Measurements from ENCODE around the gene COL15A1.

COL15A1 gene

DNA sequence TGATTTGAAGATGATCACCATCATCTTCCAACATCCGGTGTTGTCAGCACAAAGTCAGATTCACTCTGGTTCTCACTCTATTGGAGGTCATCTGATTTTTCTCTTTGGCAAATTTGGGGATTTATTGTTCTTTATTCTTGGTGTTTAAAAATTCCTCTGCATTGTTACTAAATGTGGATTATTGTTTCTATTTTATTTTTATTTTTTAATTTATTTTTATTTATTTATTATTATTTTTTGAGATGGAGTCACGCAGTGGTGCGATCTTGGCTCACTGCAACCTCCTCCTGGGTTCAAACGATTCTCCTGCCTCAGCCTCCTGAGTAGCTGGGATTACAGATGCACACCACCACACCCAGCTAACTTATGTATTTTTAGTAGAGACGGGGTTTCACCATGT lies 88.3 kb downstream of the COL15A1 start:
- DNase-seq (ENCODE audit: low read depth) = no peak
- in situ Hi-C loops (cut with HindIII; ENCODE audit: low sequenced_read_pairs) = no loop called here
- H3K4me3 ChIP-seq (ENCODE audit: low read depth, low read length) = no peak overlapping the region
- TF ChIP-seq, protein P1, sequence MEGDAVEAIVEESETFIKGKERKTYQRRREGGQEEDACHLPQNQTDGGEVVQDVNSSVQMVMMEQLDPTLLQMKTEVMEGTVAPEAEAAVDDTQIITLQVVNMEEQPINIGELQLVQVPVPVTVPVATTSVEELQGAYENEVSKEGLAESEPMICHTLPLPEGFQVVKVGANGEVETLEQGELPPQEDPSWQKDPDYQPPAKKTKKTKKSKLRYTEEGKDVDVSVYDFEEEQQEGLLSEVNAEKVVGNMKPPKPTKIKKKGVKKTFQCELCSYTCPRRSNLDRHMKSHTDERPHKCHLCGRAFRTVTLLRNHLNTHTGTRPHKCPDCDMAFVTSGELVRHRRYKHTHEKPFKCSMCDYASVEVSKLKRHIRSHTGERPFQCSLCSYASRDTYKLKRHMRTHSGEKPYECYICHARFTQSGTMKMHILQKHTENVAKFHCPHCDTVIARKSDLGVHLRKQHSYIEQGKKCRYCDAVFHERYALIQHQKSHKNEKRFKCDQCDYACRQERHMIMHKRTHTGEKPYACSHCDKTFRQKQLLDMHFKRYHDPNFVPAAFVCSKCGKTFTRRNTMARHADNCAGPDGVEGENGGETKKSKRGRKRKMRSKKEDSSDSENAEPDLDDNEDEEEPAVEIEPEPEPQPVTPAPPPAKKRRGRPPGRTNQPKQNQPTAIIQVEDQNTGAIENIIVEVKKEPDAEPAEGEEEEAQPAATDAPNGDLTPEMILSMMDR (IDR thresholded peaks at IDR 0.05; ENCODE audit: low read depth, low read length, missing control alignments) = no peak

DNA sequence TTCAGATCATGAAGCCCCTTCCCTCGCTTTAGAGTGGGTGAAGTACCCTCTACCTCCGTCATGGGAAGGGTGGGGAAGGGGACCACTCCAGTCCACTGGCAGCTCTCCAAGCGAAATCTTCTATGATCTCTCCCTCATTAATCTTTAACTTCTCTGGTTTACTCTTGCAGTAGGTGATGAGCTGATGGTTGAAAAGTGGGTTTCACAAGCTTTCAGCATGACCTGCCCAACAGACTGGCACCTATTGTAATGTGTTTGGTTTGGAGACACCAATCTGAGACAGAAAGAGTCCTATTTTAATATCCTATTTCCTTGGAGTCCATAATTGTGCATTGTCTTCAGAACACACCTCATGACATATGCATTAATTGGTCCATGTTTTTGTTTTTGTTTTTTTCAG lies 90.4 kb downstream of the COL15A1 start:
- H3K4me3 ChIP-seq (ENCODE audit: low read depth, low read length) = no peak overlapping the region
- TF ChIP-seq, protein P1 (IDR thresholded peaks at IDR 0.05; ENCODE audit: low read depth, low read length, missing control alignments) = no peak
- DNase-seq (ENCODE audit: low read depth) = no peak
- in situ Hi-C loops (cut with HindIII; ENCODE audit: low sequenced_read_pairs) = no loop called here

DNA sequence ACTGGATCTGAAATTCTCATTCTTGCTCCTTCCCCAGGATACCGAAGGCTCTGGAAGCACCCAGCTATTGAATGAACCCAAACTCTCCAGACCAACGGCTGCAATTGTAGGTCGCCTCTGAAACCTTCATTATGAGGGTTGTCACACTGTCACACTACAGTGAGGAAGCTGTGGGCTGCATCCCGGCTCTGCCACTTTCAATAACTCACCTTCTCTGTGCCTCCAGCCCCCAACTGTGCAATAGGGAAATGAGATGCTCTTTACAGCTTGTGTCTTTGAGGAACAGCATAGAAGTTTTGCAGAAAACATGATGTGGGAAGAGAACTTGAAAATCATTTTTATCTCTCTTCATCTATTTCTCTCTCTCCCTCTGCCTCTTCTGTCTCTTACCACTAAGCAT lies 91.6 kb downstream of the COL15A1 start:
- no peak overlapping the region for H3K4me3 ChIP-seq (ENCODE audit: low read depth, low read length)
- DNase-seq (ENCODE audit: low read depth) = no peak
- TF ChIP-seq, protein P1 (IDR thresholded peaks at IDR 0.05; ENCODE audit: low read depth, low read length, missing control alignments) = no peak
- in situ Hi-C loops (cut with HindIII; ENCODE audit: low sequenced_read_pairs) = loop anchor here (5.0 kb wide), 1 partner anchor 47 kb away; no protein-coding TSS in a partner anchor

DNA sequence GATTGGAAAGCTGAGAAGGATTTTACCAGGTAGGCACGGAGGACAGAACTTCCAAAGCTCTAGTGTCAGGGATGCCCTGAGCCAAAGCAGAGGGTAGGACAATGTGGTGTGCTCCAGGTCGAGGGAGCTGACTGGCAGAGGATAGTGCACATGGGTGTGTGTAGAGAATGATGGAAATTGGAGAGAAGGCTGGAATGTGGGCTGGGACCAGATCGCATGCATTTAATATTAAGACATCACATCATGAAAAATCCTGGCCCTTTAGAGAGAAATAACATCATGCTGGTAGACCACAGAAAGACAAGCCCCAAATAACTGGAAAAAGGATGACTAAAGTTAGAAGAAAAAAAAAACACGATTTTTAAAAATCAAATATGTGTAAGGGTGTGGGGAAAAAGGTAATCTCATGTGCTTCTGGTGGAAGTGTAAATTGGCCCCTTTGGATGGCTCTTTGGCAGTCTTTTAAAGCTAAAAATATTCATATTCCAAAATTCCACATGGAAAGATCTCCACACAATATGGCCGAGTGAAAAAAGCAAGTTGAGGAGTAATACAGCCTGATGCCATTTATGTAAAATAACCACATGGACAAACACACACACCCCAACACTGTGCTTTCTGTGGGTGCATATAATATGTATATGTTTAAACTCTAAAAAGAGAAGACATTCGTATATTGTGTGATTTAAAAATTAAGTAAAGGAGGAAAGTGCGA lies 94.2 kb downstream of the COL15A1 start:
- no peak overlapping the region for H3K4me3 ChIP-seq (ENCODE audit: low read depth, low read length)
- DNase-seq (ENCODE audit: low read depth) = no peak
- in situ Hi-C loops (cut with HindIII; ENCODE audit: low sequenced_read_pairs) = loop anchor here (5.0 kb wide), 1 partner anchor 44 kb away; no protein-coding TSS in a partner anchor
- TF ChIP-seq, protein P1 (IDR thresholded peaks at IDR 0.05; ENCODE audit: low read depth, low read length, missing control alignments) = no peak

DNA sequence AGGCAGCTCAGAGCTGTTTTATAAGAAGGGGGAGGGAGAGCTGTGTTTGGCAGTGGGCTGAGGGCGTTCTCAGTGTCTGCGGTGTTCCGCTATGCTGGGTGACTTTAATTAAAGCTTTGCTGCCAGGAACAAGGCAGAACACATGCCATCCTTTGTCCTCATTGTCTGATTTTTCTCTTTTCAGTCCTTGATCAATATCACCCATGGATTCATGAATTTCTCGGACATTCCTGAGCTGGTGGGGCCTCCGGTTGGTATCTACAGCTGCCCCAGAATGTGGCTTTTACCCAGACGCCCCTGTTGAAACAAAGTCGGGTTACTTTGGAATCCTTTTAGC lies 94.7 kb downstream of the COL15A1 start:
- in situ Hi-C loops (cut with HindIII; ENCODE audit: low sequenced_read_pairs) = loop anchor here (5.0 kb wide), 1 partner anchor 44 kb away; no protein-coding TSS in a partner anchor
- no peak for DNase-seq (ENCODE audit: low read depth)
- TF ChIP-seq, protein P1 (IDR thresholded peaks at IDR 0.05; ENCODE audit: low read depth, low read length, missing control alignments) = no peak
- no peak overlapping the region for H3K4me3 ChIP-seq (ENCODE audit: low read depth, low read length)

DNA sequence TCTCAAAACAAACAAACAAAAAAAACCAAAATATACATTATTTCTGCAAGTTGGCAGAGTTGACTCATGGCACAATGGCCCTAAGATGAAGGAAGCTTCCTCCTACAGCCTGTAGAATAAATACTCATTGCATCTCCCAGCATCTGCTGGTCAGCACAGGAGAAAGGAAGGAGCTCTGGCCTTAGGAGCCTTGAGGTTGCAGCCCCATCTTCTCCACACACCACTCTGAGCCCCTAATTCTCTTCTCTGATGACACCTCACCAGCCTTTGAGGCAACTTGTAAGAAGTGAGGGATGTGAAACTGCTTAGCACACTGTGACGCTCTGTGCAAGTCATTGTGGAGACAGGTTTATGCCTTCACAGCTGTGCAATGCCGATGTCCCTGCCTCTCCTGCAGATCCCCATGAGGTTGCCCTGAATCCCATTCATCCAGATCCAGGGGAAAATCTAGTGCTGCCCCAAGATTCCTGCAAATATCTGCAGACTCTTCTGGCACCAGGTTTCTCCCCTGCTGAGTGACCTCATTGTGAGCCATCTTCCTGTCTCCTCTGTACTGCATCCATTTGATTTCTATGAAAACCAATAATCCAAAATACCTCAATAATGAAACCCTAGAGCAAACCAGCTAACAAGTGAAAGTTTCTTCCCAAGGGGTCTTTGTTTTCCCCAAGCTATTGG lies 95.9 kb downstream of the COL15A1 start:
- in situ Hi-C loops (cut with HindIII; ENCODE audit: low sequenced_read_pairs) = loop anchor here (5.0 kb wide), 1 partner anchor 43 kb away; no protein-coding TSS in a partner anchor
- no peak for DNase-seq (ENCODE audit: low read depth)
- no peak overlapping the region for H3K4me3 ChIP-seq (ENCODE audit: low read depth, low read length)
- TF ChIP-seq, protein P1 (IDR thresholded peaks at IDR 0.05; ENCODE audit: low read depth, low read length, missing control alignments) = no peak
